HG03159 (cell line): ENCODE results near the gene SBNO2.

Source experiments
- ATAC-seq: cut with Tn5 transposase; IDR thresholded peaks from one replicate; pipeline ENCODE4 v1.9.1; 2021; ENCODE audit warnings: mild to moderate bottlenecking, moderate library complexity; ENCODE audit not compliant: unreplicated experiment

The SBNO2 gene

DNA sequence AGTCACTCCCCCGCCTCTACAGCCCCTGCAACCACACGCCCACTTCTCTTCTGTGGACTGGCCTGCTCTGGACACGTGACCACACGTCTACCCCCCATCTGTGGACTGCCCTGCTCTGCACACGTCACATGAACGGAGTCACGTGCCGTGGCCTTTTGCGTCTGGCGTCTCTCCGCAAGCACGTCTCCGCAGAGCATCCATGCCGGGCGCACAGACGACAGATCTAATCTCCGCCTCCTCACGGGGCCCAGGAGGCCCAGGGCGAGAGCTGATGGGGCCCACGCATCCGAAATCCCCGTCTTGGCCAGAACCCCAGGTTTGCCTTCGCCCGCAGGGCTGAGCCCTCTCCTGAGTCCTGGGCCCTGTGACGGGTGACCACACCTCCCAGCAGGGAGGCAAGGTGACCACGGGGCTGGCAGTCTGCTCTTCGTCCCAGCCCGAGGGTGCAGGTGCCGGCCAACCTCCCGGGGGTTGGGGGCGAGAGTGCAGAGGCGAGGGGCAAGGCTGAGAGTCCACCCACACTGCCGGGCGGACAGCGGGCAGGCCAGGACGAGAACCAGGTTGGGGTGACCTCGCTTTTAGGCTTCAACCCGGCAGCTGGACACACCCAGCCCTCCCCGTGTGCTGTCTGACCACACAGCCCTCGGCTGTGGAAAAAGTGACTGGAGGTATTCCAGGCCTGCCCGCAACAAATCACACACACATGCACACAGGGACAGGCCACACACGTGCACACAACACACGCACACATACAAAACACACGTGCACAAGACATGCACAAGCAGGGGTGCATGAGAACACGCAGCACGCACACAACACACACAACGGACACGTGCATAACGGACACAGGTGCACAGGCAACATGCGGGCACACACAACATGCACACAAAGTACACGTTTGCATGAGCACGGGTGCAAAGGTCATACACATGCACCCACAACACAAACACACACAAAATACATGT, 3.9 kb downstream of the SBNO2 start:
- ATAC-seq = no peak

- no peak for ATAC-seq
These were observed 4.7 kb downstream of the SBNO2 start for GRCh38 chr19:1169411-1169791.

- ATAC-seq = no peak
These were observed 5.3 kb downstream of the SBNO2 start for GRCh38 chr19:1168572-1169410.

- no peak for ATAC-seq
These were observed 6.1 kb downstream of the SBNO2 start for GRCh38 chr19:1167687-1168571.

DNA sequence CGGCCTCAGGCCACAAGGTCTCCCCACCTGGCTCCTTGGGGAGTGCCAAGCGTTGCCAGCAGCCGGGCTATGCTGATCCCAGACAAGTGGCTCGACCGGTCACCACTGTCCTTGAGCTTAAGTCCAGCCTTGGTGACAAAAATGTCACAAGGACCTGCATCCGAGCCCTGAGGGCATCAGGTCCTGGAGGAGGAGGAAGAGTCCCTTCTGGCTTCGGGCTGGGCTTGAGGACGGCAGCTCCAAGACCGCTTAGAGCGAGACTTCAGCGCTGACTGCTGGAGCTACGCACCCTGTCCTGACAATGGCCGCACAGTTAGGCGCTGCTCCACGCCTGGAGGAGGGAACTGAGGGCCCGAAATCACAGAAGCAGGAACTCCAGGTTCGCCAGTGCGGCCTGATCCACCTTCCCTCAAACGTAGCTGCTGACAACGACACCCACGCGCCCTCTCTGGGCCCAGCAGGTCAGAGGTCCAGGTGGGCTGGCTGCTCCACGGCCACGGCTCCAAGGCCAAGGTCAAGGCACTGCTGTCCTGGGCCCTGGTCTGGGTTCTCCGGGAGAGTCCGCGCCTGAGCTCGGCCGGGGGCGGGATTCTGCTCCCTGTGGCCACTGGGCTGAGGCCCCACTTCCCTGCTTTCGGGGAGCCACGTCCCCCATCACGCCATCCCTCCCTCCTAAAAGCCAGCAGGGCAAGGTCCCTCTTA, 7.0 kb downstream of the SBNO2 start:
- ATAC-seq = no peak

DNA sequence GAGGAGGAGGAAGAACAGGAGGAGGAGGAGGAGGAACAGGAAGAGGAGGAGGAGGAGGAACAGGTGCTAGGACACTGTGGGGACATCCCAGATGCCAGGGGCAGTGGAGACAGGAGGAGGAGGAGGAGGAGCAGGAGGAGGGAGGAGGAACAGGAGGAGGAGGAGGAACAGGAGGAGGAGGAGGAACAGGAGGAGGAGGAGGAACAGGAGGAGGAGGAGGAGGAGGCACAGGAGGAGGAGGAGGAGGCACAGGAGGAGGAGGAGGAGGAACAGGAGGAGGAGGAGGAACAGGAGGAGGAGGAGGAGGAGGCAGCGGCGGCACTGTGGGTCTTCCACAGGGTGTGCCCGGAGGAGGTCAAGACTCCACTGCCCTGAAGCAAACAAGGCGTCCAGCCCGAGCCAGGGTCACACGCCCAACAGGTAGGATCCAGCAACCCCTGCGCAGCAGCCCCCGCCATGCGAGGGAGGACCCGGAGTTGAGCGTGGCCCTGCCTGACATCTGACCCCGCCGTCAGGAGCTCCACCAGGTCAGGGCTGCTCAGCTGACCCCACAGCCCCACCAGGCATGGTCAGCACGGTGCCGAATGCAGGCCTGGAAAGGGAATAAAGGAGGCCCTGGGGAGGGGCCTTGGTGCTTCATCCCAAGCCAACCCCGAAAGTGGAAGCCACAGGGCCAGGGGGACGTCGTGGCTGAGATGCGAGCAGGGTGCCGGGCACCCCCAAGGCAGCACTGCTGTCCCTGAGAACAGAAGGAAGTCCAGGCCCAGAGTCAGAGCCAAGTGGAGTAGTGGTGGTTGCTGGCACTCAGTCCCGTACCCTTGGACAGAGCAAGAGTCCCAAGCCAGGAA, 9.2 kb downstream of the SBNO2 start:
- ATAC-seq = no peak

DNA sequence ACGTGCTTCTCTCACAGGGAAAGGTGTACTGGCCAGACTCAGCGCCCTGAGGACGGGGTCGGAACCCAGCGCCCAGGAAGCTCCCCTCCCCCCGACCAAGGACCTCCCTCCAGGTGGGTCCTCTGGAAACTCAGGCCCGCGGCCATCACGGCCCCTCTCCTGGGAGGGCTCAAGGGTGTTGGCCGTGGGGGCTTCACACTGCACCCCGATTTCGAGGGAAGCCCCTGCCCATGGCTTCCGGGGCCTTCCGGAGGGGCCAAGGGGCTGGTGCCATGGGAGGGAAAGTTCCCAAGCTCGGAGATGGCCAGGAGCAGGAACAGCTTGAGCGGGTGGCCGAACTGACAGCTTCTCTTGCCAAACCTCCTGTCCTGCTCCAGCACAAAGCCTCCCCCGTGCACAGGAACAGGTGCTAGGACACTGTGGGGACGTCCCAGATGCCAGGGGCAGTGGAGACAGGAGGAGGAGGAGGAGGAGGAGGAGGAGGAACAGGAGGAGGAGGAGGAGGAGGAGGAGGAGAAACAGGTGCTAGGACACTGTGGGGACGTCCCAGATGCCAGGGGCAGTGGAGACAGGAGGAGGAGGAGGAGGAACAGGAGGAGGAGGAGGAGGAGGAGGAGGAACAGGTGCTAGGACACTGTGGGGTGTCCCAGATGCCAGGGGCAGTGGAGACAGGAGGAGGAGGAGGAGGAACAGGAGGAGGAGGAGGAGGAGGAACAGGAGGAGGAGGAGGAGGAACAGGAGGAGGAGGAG, 10.0 kb downstream of the SBNO2 start:
- ATAC-seq = no peak

DNA sequence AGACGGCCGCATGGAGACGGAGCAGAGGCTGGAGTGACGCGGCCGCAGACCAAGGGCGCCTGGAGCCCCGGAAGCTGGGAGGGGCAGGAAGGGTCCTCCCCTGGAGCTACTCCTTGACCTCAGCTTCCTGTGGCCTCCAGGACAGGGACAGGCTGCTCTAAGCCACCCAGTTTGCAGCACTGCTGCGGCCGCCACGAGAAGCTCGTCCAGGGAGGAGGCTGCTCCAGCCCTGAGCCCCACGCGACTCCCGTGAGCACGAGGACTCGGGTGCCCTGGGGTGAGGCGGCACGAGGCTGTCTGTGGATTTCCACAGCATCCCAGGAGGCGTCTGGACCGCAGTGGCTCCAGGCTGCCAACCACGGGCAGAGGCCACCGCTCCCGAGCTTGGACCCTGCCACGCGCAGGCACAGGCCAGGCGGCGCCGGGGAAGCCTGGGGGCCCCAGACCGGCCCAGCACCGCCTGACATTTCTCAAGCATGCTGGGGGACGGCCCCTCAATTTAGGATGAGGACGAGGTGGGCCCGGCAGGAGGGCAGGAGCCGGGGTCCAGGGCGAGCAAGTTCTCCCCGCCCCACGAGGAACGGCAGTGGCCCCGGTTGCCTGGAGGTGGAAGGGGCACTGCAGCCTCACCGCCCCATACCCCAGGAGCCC, 10.7 kb downstream of the SBNO2 start:
- ATAC-seq = no peak

DNA sequence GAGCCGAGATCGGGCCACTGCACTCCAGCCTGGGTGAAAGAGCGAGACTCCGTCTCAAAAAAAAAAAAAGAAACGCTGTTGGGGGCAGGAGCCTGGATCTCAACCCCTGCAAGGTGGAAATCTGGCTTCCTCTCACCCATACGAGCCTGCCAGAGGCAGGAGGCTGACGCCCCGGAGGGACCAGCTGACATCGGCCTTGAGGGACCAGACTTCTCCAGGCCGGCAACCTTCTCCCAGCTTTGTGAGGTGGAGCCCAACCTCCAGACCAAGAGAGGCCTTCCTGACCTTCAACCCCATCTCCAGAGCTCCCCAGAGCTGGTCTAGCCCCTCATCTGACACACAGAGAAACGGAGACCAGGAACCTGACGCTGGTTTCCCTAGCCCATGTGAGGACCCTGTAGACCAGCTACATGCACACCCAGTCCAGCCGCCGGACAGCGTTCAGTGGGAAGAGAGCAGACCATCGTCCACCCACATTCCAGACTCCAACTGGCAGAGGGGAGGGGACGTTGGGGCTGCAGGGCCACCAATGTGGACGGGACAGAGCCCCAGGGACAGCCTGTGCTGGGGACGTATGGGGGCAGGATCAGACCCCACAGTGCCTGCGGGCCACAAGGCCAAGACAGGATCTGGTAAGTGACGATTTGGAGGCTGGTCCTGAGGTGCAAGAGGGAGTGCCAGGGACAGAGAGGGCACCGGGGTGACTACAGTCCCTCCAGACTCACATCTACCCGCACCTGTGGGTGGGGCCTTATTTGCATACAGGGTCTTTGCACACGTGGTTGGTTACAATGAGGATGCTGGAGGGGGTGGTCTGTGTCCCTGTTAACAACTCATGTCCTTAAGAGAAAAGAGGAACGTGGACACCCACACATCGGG, 11.4 kb downstream of the SBNO2 start:
- ATAC-seq = no peak

DNA sequence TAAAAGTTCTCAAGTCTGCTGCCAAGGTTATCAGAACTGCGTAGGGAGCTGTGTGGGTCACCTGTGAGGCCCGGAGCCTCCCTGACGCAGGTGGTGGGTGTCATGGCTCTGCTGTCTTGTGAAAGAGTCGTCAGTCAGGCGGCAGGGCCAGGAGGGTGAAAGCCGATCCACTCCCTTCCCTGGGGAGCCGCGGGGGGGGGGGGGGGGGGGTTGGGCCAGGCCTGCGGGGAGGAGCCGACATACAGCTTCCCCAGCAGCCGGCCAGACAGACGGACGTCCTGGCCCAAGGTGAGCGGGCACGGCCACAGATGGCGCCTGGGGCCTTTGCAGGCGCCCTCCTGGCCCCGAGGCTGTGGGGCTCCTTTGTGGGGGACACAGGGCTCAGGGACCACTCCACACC, 12.4 kb downstream of the SBNO2 start:
- no peak for ATAC-seq

- ATAC-seq = no peak
These were observed 14.0 kb downstream of the SBNO2 start for GRCh38 chr19:1159864-1160595.

DNA sequence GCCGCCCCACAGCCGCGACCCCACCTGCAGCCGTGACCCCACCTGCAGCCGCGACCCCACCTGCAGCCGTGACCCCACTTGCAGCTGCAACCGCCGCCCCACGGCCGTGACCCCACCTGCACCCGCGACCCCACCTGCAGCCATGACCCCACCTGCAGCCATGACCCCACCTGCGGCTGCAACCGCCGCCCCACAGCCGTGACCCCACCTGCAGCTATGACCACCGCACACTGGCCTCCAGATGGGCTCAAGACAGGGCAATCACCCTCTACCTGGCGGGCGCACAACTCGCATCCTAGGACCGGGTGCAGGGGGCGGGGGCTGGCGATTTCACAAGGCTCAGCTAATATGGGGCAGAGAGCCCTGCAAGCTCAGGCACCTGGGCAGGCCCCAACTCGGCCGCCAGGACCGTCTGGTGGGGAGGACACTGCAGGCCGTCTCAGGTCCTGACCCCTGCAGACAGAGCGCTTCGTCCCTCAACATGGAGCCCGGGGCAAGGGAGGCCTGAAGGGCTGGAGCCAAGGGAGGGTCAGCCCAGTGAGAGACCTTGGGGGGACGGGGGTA, 15.1 kb downstream of the SBNO2 start:
- no peak for ATAC-seq

- no peak for ATAC-seq
These were observed 15.9 kb downstream of the SBNO2 start for GRCh38 chr19:1157931-1158884.

- no peak for ATAC-seq
These were observed 17.0 kb downstream of the SBNO2 start for GRCh38 chr19:1156830-1157615.
